ENCODE results near the gene MBTPS1.

- TF ChIP-seq CTCF (IDR thresholded peaks at IDR 0.05; ENCODE audit: insufficient read depth, low read length, poor library complexity, severe bottlenecking) (no peak), EZH2phosphoT487 (conservative IDR thresholded peaks at IDR 0.05; ENCODE audit: low read length) (no peak)
Observed at GRCh38 chr16:84055801-84056634, 60.7 kb downstream of the MBTPS1 start.
